ENCODE data around the gene TREML2.

GRCh38 chr6:41236276-41236675 is 35.3 kb upstream of the TREML2 start:
- TF ChIP-seq EP300 (IDR thresholded peaks at IDR 0.05) (no peak), CTCF (IDR thresholded peaks at IDR 0.05) (no peak), POLR2A (IDR thresholded peaks at IDR 0.05) (no peak), POLR2AphosphoS5 (IDR thresholded peaks at IDR 0.05) (no peak)

All from stomach (tissue), 4 donors.